ENCODE data around the gene XDH.

XDH gene

GRCh38 chr2:31333046-31333445 lies 81.5 kb downstream of the XDH start:
- H3K4me1 ChIP-seq (ENCODE audit: control insufficient read depth, insufficient read depth, low read length, unreplicated experiment) = peaks cover 30% of the 10 kb centered on the region

DNA sequence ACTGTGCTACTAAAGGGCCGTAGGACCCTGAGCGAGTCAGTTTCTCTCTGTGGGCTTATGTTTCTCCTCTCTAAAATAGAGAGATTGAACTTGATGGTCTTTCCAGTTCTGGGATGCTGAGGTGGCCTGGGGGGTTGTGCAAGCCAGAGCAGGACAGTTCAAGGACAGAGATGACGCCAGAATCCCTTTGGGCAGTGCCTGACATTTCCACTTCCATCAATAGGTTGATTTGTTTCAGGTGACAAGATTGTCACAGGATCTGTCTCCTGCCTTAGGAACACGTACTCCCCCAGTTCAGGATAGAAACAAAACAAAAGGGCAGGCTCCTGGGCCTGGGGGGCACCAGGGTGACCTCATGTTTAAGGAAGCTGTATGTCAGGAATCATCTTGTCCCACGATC lies 82.0 kb downstream of the XDH start:
- Histone ChIP-seq H3K79me2 (ENCODE audit: control insufficient read depth, insufficient read depth, low read length, unreplicated experiment) (no peaks in the 10 kb centered on the region), H3K27ac (ENCODE audit: low read depth, low read length) (no peak overlapping the region), H2AFZ (ENCODE audit: low read length, unreplicated experiment) (no peak overlapping the region), H3K4me1 (ENCODE audit: control insufficient read depth, insufficient read depth, low read length, unreplicated experiment) (peaks cover 25% of the 10 kb centered on the region), H3K36me3 (ENCODE audit: insufficient read depth, low read length) (no peaks in the 10 kb centered on the region), H3K4me3 (ENCODE audit: low read depth, low read length) (no peak overlapping the region), H3K27me3 (ENCODE audit: insufficient read depth, low read length) (peaks cover 27% of the 10 kb centered on the region; the same call in 1 of the 2 replicates)

More at GRCh38 chr2:31333046-31333445, 81.5 kb downstream of the XDH start:
- Histone ChIP-seq H3K27ac (ENCODE audit: low read depth, low read length) (no peak overlapping the region), H3K79me2 (ENCODE audit: control insufficient read depth, insufficient read depth, low read length, unreplicated experiment) (no peaks in the 10 kb centered on the region), H2AFZ (ENCODE audit: low read length, unreplicated experiment) (no peak overlapping the region), H3K27me3 (ENCODE audit: insufficient read depth, low read length) (peaks cover 27% of the 10 kb centered on the region; the same call in 1 of the 2 replicates), H3K36me3 (ENCODE audit: insufficient read depth, low read length) (no peaks in the 10 kb centered on the region), H3K4me3 (ENCODE audit: low read depth, low read length) (no peak overlapping the region)

- Histone ChIP-seq H3K79me2 (ENCODE audit: control insufficient read depth, insufficient read depth, low read length, unreplicated experiment) (no peaks in the 10 kb centered on the region), H2AFZ (ENCODE audit: low read length, unreplicated experiment) (no peak overlapping the region), H3K36me3 (ENCODE audit: insufficient read depth, low read length) (no peaks in the 10 kb centered on the region), H3K27ac (ENCODE audit: low read depth, low read length) (no peak overlapping the region), H3K4me1 (ENCODE audit: control insufficient read depth, insufficient read depth, low read length, unreplicated experiment) (peaks cover 13% of the 10 kb centered on the region), H3K27me3 (ENCODE audit: insufficient read depth, low read length) (peaks cover 27% of the 10 kb centered on the region; the same call in 1 of the 2 replicates), H3K4me3 (ENCODE audit: low read depth, low read length) (no peak overlapping the region)
Measured at GRCh38 chr2:31331156-31331555, 83.4 kb downstream of the XDH start.

GRCh38 chr2:31329081-31329625 lies 85.4 kb downstream of the XDH start:
- Histone ChIP-seq H3K79me2 (ENCODE audit: control insufficient read depth, insufficient read depth, low read length, unreplicated experiment) (no peaks in the 10 kb centered on the region), H3K4me1 (ENCODE audit: control insufficient read depth, insufficient read depth, low read length, unreplicated experiment) (peaks cover 3% of the 10 kb centered on the region), H3K27ac (ENCODE audit: low read depth, low read length) (no peak overlapping the region)

GRCh38 chr2:31328026-31328425 lies 86.5 kb downstream of the XDH start:
- Histone ChIP-seq H2AFZ (ENCODE audit: low read length, unreplicated experiment) (no peak overlapping the region), H3K27ac (ENCODE audit: low read depth, low read length) (no peak overlapping the region), H3K79me2 (ENCODE audit: control insufficient read depth, insufficient read depth, low read length, unreplicated experiment) (no peaks in the 10 kb centered on the region), H3K36me3 (ENCODE audit: insufficient read depth, low read length) (no peaks in the 10 kb centered on the region), H3K4me1 (ENCODE audit: control insufficient read depth, insufficient read depth, low read length, unreplicated experiment) (no peaks in the 10 kb centered on the region), H3K27me3 (ENCODE audit: insufficient read depth, low read length) (peaks cover 27% of the 10 kb centered on the region; the same call in 1 of the 2 replicates), H3K4me3 (ENCODE audit: low read depth, low read length) (no peak overlapping the region)

More at GRCh38 chr2:31329081-31329625, 85.4 kb downstream of the XDH start:
- H3K36me3 ChIP-seq (ENCODE audit: insufficient read depth, low read length) = no peaks in the 10 kb centered on the region
- no peak overlapping the region for H2AFZ ChIP-seq (ENCODE audit: low read length, unreplicated experiment)
- H3K4me3 ChIP-seq (ENCODE audit: low read depth, low read length) = no peak overlapping the region
- H3K27me3 ChIP-seq (ENCODE audit: insufficient read depth, low read length) = peaks cover 27% of the 10 kb centered on the region; the same call in 1 of the 2 replicates

DNA sequence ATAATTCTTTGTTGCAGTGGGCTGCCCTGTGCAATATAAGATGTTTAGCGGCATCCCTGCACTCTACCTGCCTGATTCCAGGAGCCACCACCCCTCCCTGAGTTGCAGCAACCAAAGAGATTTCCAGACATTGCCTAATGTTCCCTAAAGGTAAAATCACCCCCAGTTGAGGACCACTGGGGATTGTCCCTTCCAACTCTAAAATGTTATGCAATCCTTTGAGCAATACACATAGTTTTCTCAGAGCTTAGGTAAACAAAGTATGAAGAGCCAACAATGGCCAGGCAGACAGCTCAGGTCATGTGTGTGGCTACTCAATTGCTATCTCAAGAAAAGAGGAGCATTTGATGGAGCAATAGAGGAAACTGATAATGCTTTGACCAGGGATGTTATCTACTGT lies 87.0 kb downstream of the XDH start:
- Histone ChIP-seq H3K27ac (ENCODE audit: low read depth, low read length) (no peak overlapping the region), H3K27me3 (ENCODE audit: insufficient read depth, low read length) (peaks cover 27% of the 10 kb centered on the region; the same call in 1 of the 2 replicates), H3K4me3 (ENCODE audit: low read depth, low read length) (no peak overlapping the region), H3K79me2 (ENCODE audit: control insufficient read depth, insufficient read depth, low read length, unreplicated experiment) (no peaks in the 10 kb centered on the region), H3K4me1 (ENCODE audit: control insufficient read depth, insufficient read depth, low read length, unreplicated experiment) (no peaks in the 10 kb centered on the region), H3K36me3 (ENCODE audit: insufficient read depth, low read length) (no peaks in the 10 kb centered on the region), H2AFZ (ENCODE audit: low read length, unreplicated experiment) (no peak overlapping the region)

GRCh38 chr2:31324016-31324633 lies 90.4 kb downstream of the XDH start:
- Histone ChIP-seq H3K27ac (ENCODE audit: low read depth, low read length) (no peak overlapping the region), H2AFZ (ENCODE audit: low read length, unreplicated experiment) (no peak overlapping the region)

GRCh38 chr2:31322371-31322770 lies 92.2 kb downstream of the XDH start:
- H2AFZ ChIP-seq (ENCODE audit: low read length, unreplicated experiment) = no peak overlapping the region
- no peaks in the 10 kb centered on the region; the same call in 1 of the 2 replicates for H3K27me3 ChIP-seq (ENCODE audit: insufficient read depth, low read length)
- peaks cover 10% of the 10 kb centered on the region for H3K4me1 ChIP-seq (ENCODE audit: control insufficient read depth, insufficient read depth, low read length, unreplicated experiment)
- no peak overlapping the region for H3K4me3 ChIP-seq (ENCODE audit: low read depth, low read length)
- no peaks in the 10 kb centered on the region for H3K36me3 ChIP-seq (ENCODE audit: insufficient read depth, low read length)
- no peak overlapping the region for H3K27ac ChIP-seq (ENCODE audit: low read depth, low read length)
- no peaks in the 10 kb centered on the region for H3K79me2 ChIP-seq (ENCODE audit: control insufficient read depth, insufficient read depth, low read length, unreplicated experiment)

More at GRCh38 chr2:31324016-31324633, 90.4 kb downstream of the XDH start:
- peaks cover 5% of the 10 kb centered on the region; the same call in 1 of the 2 replicates for H3K27me3 ChIP-seq (ENCODE audit: insufficient read depth, low read length)
- peak overlapping the region; percentile 37; the same call in 1 of the 2 replicates for H3K4me3 ChIP-seq (ENCODE audit: low read depth, low read length)
- H3K79me2 ChIP-seq (ENCODE audit: control insufficient read depth, insufficient read depth, low read length, unreplicated experiment) = no peaks in the 10 kb centered on the region
- peaks cover 4% of the 10 kb centered on the region for H3K4me1 ChIP-seq (ENCODE audit: control insufficient read depth, insufficient read depth, low read length, unreplicated experiment)
- no peaks in the 10 kb centered on the region for H3K36me3 ChIP-seq (ENCODE audit: insufficient read depth, low read length)

DNA sequence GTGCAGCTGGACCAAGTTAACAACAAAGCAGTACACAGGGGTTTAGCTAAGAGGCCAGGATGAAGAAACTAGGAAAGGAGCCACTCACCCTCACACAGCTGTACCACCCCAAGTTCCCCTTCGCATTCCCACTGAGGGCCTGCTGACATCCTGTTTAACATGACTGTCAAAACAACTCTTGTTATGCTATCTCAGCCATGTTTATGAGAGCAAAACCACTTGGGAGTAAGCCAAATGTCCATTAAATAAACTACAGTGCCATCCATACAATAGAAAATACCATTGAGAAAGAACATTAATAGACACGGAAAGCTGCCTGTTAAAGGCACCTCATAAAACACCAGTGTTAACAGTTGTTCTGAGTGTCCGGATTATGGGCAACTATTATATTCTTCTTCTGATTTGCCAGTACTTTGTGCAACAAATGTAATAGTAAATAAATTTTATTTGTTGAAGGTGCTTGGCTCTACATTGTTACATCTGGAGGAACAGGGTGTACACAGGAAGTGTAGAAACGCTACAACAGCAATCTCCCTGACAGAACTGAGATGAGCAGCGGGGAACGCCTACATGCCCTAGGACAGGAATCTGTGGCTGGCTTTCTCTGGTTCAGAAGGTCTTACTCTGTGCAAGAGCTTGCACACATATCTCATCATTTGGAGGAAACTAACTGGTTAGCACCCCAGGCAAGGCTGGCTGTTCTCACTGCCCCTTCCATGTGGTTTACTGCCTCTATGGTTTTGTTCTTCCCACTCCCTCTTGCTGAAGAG lies 95.0 kb downstream of the XDH start:
- peaks cover 10% of the 10 kb centered on the region for H3K4me1 ChIP-seq (ENCODE audit: control insufficient read depth, insufficient read depth, low read length, unreplicated experiment)
- no peaks in the 10 kb centered on the region for H3K79me2 ChIP-seq (ENCODE audit: control insufficient read depth, insufficient read depth, low read length, unreplicated experiment)
- H2AFZ ChIP-seq (ENCODE audit: low read length, unreplicated experiment) = peak overlapping the region; percentile 31
- H3K27me3 ChIP-seq (ENCODE audit: insufficient read depth, low read length) = no peaks in the 10 kb centered on the region
- no peak overlapping the region for H3K27ac ChIP-seq (ENCODE audit: low read depth, low read length)
- H3K4me3 ChIP-seq (ENCODE audit: low read depth, low read length) = no peak overlapping the region
- H3K36me3 ChIP-seq (ENCODE audit: insufficient read depth, low read length) = no peaks in the 10 kb centered on the region

GRCh38 chr2:31318361-31319336 lies 95.9 kb downstream of the XDH start:
- H3K27ac ChIP-seq (ENCODE audit: low read depth, low read length) = no peak overlapping the region
- no peaks in the 10 kb centered on the region for H3K27me3 ChIP-seq (ENCODE audit: insufficient read depth, low read length)
- H3K4me1 ChIP-seq (ENCODE audit: control insufficient read depth, insufficient read depth, low read length, unreplicated experiment) = peaks cover 10% of the 10 kb centered on the region
- H3K4me3 ChIP-seq (ENCODE audit: low read depth, low read length) = no peak overlapping the region
- no peaks in the 10 kb centered on the region for H3K36me3 ChIP-seq (ENCODE audit: insufficient read depth, low read length)
- H3K79me2 ChIP-seq (ENCODE audit: control insufficient read depth, insufficient read depth, low read length, unreplicated experiment) = no peaks in the 10 kb centered on the region
- no peak overlapping the region for H2AFZ ChIP-seq (ENCODE audit: low read length, unreplicated experiment)
